HCEC 1CT (cell line): ENCODE results near the gene SND1.
"Not testable (repeated sequence)": the region's sequence is repeated elsewhere in the genome, so short reads cannot be mapped to it uniquely, and the experiment has no call there.

Experiments used
- DNase-seq: peaks from one replicate; pipeline ENCODE4 v3.0.0-alpha.2; 2017

Gene SND1

DNA sequence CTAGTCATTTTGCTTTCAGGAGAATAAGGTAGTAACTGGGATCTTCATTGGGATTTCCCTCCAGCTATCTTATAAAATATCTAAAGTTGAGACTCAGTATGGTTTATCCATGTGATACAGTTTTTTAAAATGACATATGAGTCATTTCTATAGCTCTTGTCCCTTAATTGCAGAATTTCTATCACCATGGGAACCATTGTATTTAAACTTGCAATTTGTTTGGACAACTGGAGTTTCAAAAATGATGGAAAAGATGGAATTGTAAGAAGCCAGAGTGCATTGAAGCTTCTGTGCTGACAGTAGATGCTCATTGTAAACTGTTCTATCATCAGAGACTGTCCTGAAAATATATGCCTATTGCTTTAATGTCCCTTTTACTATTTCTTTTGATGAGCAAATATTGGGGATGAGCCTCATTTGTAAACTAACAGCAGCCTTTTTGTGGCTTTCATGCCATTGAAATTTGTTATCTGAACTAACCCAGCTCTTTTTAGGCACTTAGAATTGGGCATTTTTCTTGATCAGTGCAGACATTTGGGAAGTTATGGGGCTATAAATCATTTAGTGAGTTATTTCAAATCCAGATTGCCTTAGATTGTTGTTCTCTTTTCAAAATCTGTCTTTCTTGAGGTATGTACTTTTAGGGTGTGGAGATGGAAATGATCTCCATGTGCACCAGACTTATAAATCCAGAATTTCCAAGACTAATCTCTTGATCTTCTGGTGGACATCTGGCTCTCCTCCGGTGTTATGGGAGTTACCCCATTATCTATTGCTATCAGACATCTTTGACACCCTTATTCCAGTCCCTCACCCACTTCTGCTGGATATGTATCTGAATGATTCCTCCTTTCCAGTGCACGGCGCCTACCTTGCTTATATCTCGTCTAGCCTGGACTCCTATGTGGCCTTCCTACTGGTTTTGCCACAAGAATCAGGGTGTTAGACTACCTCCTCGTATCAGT is 159.0 kb downstream of the SND1 start:
- DNase-seq, result no peak

DNA sequence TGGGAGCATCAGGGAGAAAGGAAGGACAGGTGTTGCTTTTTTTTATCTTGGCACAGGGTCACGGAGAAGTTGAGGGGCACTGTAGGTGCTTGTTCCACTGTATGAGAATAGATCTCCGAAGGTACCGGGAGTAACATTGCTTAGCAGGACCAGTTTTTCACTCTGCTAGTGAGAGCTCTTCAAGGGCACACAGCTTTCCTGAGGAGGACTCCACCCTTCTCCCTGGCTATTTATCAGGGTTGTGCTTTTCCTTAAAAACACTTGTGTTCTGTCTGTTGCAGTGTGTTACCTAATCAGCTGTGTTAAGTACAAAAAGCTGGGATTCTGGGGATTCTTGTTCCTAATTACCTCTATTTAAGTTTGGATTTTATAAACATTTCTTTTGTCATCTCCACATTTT is 160.5 kb downstream of the SND1 start:
- no peak for DNase-seq

DNA sequence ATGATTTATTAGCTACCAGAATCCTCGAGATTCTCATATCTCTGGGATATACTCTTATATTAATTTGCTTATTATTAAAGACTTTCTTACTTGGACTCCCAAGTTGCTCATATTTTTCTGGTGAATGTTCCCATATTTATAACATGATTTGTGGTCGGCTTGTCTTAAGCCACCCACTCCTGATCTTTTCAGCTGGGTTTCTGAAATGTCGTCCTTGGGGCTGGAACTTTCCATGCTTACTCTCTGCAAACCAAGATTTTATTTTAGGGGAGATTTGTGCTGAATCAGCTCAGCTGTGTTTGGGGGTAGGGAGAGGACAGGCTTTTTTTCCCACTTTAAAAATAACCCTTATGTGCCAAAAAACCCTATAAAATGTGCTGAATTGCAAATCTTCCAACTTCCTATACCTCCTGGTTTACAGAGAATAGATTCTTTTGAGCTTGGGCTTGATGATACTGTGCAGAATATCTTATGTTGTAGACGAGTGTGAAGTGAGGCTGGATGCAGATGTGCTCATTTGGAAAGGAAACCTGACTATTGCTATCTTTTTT is 162.1 kb downstream of the SND1 start:
- DNase-seq, result peak; percentile 17

DNA sequence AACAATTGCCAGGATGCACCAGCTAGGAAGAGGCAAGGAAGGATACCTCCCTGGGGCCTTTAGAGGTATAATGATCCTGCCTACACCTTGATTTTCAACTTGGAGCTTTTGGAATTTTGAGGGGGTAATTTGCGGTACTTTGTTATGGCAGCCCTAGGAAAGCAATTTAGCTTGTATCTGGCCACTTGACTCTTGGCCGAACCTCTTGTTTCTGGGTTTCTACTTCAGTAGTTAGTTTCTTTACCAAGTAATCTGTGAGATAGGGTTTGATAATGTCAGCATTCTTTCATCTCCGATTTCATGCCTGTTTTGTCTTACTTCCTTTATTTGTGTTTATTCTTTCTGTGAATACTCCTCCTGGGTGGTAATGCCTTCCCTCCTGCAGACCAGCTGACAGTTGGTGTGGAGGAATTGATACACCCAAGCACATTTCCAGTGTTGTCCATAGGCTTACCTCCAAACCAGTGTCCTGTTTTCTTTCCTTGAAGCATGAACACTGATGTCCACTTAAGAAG is 163.7 kb downstream of the SND1 start:
- no peak for DNase-seq

DNA sequence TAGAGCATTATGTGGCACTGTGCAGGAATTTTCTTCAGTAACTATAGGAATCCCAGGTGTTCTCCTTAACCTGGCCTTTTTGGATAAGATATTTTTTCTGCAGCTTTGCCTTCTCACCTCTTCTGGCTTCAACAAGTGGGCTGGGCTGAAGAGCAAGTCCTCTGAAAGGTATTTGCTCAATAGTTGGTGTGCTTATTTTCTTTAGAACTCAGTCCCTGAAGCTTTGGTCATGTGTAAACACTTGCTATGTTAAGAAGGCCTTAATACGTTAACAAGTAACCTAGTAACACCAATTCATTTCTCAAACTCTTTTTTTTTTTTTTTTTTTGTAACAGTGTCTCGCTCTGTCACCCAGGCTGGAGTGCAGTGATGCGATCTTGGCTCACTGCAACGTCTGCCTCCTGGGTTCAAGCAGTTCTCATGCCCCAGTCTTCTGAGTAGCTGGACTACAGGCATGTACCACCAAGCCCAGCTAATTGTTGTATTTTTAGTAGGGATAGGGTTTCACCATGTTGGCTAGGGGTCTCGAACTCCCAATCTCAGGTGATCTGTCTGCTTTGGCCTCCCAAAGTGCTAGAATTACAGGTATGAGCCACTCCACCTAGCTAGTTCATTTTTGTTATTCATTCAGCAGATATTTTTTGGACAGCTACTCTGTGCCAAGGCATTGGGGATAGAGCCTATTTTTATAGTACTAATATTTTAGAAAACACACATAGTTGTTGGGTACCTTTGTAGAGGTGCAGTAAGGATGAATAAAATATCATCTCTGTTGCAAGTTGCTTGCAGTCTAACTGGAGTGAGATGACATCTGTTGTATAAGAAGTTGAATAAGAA is 164.6 kb downstream of the SND1 start:
- DNase-seq, result no peak

DNA sequence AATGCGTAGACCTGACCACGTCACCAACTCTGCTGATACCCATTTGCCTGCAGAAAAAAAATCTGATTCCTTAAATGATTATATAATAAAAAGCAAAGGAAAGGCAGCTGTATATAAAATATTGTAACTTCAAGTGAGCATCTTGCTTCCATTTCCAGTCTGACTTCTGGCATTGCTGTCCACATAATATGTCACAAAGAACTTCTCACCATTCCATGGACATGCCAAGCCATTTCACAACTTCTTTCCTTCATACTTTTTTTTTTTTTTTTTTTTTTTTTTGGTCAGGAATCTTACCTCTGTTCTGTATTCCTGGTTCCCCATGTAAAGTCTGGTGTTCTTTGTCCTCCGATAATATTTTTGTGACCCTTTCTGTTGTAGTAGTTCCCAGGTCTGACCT is 165.5 kb downstream of the SND1 start:
- DNase-seq, result no peak

DNA sequence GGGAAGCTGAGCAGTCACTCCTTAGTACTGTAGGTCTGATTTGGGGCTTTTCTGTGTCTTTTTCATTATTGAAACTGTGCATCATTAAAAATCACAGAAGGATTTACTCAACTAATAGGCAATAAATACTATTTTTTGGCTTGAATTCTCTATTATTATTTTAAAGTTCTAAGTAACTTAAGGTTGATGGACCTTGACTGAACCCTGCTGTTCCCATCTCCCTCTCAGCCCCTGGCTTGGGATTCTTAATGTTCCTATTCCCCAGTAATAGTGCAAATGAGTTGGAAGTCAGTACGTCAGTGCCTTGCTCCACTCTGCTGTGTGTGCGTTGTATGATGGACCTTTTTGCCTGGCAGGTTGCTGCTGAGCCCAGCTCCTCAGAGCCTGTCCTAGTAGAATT is 166.3 kb downstream of the SND1 start:
- DNase-seq, result no peak

DNA sequence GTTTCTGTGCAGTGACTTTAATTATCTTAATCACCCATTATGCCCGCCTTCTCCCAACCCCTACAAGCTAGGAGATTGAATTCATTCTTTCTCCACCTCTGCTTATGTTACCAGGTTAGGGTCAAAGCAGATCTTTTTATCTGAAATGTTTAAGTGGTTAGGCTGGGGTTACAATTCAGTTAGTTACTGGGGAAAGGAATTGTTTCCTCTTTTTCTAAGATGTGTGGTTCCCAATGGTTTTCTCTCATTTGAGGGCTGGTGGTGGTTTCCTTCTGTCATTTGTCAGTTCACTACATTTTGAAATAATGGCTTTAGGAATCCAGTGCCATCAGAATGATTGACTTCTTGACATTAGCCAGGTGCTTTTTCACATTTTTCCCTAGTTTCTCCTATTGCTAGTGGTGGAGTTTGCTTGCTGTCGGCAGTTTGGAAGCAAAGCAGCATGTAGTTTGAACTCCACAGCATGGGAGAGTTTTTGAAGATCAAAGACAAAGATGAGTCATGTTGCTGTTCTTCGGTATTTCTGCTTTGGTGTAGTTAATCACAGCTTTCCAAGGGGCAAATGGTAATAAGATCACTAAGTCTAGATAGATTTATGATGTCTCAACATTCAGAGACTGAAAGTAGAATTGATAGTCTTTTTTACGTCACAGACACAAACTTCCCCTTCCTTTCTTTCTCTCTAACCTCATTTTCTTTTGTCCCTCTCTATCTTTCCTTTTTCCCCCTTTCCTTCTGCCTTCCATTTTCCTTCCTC is 168.2 kb downstream of the SND1 start:
- DNase-seq, result peak; percentile 66

DNA sequence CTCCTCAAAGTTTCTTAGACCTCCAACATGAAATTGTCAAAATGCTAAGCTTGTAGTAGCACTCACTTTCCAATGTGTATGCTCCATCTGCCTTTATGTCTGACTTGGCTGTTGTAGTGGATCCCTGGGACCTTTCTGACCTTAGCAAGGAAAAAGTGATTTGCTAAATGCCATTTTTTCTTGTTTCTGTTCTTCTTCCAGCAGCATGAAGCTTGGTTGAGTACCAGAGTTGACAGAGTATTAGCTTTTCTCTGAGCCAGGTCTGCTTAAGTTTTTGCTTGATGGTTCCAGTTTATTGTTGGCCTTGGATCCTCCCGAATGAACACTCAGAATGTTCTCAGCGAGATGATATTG is 168.7 kb downstream of the SND1 start:
- DNase-seq, result no peak

DNA sequence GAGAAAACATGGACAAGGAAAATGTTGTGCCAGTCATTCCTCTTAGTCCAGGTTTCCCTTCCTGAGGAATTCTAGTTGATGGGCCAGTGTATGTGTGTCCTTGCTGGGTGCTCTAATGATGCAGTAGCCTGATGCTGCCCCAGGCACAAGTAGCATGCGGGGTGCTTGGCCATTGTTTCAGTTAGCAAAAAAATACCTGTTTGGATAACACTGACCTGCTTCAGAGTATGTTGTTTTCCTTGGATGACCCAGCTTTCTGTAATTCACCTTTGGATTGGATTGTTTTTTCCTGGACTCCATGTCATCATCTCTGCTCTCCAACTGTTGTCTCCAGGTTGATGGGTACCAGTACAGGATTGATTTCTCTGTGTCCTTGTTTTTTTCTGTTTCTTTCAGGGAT is 169.2 kb downstream of the SND1 start:
- DNase-seq, result no peak

DNA sequence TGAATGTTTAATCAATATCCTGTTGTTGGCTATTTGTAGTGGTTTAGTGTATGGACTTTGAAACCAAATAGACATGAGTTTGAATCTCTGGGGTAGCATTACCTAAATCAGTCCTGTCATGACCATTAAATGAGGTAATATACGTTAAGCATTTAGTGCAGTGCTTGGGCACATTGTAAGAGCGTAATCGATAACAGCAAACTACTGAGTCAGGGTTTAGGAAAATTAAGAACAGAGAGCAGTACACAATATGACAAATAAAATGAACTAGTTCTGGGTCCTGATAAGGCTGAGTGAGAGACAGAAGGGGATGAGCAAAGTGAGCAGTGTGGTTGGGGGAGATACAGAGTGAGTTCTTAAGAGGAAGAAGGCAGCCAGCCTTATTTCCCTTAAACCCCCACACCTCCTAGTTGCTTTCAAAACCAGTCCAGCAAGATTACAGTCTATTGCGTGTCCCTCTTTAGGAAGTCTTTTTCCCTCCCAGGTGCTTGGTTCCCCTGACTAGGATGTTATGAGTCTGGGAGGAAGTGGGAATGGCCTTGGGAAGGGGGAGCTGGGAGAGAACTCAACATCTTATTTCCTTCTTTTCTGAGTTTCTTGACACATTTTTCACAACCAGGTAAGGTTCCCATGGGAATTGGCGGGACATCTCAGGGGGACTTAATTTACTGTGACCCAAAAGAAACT is 171.0 kb downstream of the SND1 start:
- DNase-seq, result no peak

DNA sequence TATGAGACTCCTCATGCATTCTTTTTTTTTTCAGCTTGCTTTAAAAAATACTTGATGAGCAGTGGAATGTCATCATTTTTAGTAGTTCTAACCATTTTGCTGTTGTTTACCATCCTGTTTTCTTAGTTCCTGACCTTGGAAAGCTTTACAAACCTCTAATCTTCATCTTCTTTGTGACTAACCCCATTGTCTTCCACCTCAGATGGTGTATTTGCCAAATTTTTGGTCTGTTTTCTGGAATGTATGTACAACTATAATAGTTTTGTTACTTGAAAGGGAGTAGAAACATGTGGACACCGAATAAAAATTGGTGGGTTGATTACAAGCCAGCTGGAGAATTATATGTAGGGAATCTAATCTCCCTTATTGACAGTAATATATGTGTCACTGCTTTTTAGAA is 172.7 kb downstream of the SND1 start:
- DNase-seq, result no peak

DNA sequence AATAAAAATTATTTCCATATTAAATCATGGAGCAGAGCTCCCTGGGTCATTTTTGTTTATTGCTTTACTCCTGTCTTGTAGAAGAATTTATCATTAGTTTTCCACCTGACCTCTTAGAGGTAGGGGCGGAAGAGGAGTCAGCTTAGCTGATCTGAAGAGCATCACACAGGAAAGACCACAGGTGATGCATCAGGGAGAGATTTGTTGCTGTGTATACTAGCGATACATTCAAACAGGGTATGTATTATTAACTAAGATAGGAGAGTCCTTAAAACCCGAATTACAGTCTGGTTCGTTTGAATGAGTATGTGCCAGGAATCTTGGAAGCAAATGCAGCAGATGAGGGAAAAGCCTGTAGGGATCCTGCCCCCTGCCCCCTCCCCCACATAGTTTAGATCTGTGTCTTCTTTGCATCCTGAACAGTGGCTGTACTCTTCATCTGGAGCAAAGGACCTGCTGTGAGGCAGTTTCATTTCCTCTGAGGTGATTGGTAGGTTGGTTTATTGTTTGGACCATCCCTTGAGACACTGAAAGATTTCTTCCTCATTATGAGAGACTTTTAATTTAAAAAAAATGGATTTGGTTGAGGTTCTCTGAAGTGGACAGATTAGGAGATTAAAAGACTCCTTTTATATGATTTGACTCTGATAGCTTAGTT is 177.0 kb downstream of the SND1 start:
- no peak for DNase-seq

DNA sequence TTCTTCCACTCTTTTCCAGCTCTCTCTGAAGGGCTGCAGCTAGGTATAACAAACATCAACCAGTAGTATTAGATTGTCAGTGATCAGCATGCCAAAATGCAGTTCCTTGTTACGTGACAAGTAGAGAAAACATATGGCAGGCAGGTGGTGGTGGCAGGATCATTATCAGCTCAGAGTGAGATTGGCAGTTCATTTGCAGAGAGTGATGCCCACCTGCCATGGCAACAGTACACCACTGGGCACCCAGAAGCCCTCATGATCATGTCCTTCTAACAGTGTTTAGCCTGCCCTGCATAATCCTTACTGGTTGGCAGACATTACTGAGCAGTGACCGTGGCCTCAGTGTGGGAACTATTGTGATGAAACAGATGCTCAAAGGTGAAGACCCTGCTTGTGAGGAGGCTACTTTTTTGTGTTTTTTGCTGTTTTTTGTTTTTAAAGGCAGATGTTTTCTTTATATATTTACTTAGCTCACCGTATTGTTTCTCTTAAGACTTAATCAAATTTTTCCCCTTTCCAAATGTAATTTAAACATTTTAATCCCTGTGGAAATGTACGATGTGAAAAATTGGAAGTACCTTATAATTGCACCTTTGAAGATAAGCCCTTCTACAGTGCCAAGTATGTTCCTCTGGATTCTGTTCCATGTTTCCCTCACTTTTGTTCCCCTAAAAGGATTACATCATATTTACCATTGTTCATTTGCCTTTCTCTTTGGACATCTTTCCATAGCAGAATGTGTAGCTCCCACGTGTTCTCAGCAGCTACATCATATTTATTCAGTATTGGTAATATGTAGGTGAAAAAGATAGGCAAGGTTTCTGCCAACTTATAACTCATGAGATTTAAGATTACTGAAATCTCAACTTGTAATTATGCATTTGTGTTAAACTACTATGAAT is 179.6 kb downstream of the SND1 start:
- DNase-seq, result no peak

DNA sequence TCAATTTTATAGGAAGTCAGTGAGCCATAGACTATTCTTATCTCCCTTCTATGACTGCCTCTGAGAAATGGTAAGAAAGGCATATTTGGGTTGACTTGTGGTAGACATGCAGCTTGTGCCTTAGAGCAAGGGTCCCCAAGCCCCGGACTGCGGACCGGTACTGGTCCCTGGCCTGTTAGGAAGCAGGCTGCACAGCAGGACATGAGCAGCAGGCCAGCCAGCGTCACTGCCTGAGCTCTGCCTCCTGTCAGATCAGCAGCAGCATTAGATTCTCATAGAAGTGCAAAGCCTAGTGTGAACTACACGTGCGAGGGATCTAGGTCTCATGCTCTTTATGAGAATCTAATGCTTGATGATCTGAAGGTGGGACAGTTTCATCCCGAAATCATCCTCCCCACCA is 180.6 kb downstream of the SND1 start:
- no peak for DNase-seq

DNA sequence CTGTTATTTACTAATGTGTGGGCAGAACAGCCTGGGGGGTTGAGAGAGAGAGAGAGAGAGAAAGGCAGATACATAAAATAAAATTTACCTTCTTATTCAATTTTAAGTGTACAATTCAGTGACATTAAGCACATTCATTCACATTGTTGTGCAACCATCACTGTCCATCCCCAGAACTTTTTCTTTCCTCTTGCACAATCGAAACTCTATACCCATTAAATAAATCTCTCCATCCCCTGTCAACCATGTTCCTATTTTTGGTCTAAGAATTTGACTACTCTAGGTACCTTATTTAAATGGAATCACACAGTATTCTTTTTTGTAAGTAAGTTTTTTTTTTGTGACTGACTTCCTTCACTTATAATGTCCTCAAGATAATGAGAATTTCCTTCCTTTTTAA is 181.6 kb downstream of the SND1 start:
- peak; percentile 46 for DNase-seq

DNA sequence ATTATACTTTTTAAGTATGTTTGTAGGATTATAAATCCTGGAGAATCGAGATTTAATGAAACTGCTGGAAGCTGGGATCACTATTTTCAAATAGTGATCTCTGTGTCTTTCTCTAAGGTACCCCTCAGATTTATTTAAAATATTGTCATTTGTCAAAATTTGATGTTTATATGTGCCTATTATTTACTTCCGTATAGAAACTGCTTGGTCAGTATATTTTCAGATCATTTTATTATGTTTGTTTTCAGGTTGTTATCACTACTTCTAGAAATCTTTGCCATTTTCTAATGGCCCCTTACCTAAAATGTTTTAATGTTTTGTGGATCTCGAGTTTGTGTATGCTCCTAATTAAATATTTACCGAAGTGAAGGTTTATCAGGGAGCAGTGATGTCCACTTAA is 183.7 kb downstream of the SND1 start:
- no peak for DNase-seq

DNA sequence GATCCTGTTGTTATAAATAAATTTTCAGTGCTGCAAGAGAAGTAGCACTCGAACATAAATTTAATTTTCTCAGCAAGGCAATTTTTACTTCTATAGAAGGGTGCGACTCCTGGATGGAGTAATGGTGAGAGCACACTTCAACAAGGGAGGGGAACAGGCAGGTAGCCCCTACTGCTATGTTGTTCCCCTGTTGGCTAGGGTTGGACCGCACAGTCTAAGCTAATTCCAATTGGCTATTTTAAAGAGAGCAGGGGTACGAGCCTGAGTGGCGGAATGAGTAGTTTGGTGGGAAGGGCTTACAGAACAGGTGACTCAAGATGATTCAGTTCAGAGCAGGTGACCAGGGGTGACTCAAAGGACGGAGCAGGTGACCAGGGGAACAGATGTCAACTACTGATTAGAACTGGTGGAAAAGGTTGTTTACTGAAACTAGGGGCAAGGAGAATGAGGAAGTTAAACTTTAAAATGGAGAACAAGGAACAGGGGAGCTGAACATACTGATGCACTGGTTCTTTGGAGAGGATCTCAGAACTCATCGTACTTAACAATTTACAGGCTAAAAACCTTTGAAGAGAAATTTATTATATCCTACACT is 185.9 kb downstream of the SND1 start:
- DNase-seq, result not testable (repeated sequence)

DNA sequence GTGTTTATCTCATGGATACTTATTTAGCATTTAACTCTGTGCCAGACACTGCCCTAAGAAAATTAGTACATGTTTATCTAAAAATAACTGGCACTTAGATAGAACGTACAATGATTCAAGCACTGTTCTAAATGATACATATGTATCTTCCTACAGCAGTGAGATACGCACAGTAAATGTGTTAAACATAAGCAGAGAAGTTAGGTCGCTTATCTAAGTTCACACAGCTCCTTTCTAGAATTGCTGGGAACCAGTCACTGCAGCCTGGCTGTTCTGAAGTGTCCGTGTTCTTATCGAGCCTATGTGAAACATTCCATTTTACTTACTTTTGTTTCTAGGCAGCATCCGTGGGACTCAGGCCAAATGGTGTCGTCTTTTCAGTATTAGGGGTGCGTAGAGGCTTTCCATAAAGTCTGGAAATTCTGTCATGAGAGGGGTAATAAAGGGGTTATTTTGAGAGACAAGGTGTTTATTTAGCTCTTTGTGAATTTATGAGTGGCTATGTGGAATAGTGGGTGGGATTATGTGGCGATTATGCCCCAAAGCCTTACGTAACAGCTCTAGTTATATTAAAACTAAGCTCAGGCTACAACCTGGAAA is 186.9 kb downstream of the SND1 start:
- DNase-seq, result no peak
